ENCODE results near the gene CEP164.

CEP164 gene

GRCh38 chr11:117412653-117413275, 85.1 kb downstream of the CEP164 start:
- H3K4me3 ChIP-seq (ENCODE audit: low read depth, low read length) = no peak overlapping the region
- DNase-seq (ENCODE audit: low read depth) = no peak
- TF ChIP-seq CTCF (IDR thresholded peaks at IDR 0.05; ENCODE audit: low read depth, low read length, missing control alignments) = no peak

- no peak for DNase-seq (ENCODE audit: low read depth)
Measured at GRCh38 chr11:117413616-117414015, 86.0 kb downstream of the CEP164 start.

GRCh38 chr11:117414724-117415123, 87.1 kb downstream of the CEP164 start:
- no peak overlapping the region for H3K4me3 ChIP-seq (ENCODE audit: low read depth, low read length)
- no peak for DNase-seq (ENCODE audit: low read depth)
- no peak for TF ChIP-seq CTCF (IDR thresholded peaks at IDR 0.05; ENCODE audit: low read depth, low read length, missing control alignments)

More at GRCh38 chr11:117413616-117414015, 86.0 kb downstream of the CEP164 start:
- H3K4me3 ChIP-seq (ENCODE audit: low read depth, low read length) = no peak overlapping the region
- TF ChIP-seq CTCF (IDR thresholded peaks at IDR 0.05; ENCODE audit: low read depth, low read length, missing control alignments) = no peak

GRCh38 chr11:117415358-117415896, 87.8 kb downstream of the CEP164 start:
- no peak for DNase-seq (ENCODE audit: low read depth)
- no peak overlapping the region for H3K4me3 ChIP-seq (ENCODE audit: low read depth, low read length)
- no peak for TF ChIP-seq CTCF (IDR thresholded peaks at IDR 0.05; ENCODE audit: low read depth, low read length, missing control alignments)

- no peak for TF ChIP-seq CTCF (IDR thresholded peaks at IDR 0.05; ENCODE audit: low read depth, low read length, missing control alignments)
- DNase-seq (ENCODE audit: low read depth) = no peak
- no peak overlapping the region for H3K4me3 ChIP-seq (ENCODE audit: low read depth, low read length)
Measured at GRCh38 chr11:117417342-117417741, 89.7 kb downstream of the CEP164 start.

- no peak for DNase-seq (ENCODE audit: low read depth)
- TF ChIP-seq CTCF (IDR thresholded peaks at IDR 0.05; ENCODE audit: low read depth, low read length, missing control alignments) = no peak
Measured at GRCh38 chr11:117417856-117418255, 90.2 kb downstream of the CEP164 start.

More at GRCh38 chr11:117417856-117418255, 90.2 kb downstream of the CEP164 start:
- H3K4me3 ChIP-seq (ENCODE audit: low read depth, low read length) = no peak overlapping the region

Data from GM12864 (cell line).